Measurements from ENCODE around the gene STARD3NL.
"Not testable (repeated sequence)": the region's sequence is repeated elsewhere in the genome, so short reads cannot be mapped to it uniquely, and the experiment has no call there.

Gene STARD3NL

GRCh38 chr7:38232502-38233366, 54.7 kb downstream of the STARD3NL start:
- CTCF ChIA-PET = interaction anchor here (0.6 to 1.5 kb wide), 3 partner anchors 10 to 382 kb away, joined by 3 to 4 read pairs (median 3); no protein-coding TSS in a partner anchor

GRCh38 chr7:38234759-38235158, 56.7 kb downstream of the STARD3NL start:
- H3K4me3 ChIP-seq (ENCODE audit: low read depth, low read length); POLR2A ChIA-PET; H3K27ac ChIP-seq (ENCODE audit: extremely low read depth, low read depth, low read length); H3K4me1 ChIP-seq (ENCODE audit: control insufficient read depth, insufficient read depth, low read length); H3K9me3 ChIP-seq (ENCODE audit: control insufficient read depth, insufficient read depth, low read depth, low read length); H3K36me3 ChIP-seq (ENCODE audit: control insufficient read depth in 2 of 2, insufficient read depth in 1 of 2, low read length in 2 of 2): not testable (repeated sequence)
- CTCF ChIA-PET = interaction anchor here (1.6 to 1.9 kb wide), 2 partner anchors 19 to 101 kb away, joined by 9 to 10 read pairs; no protein-coding TSS in a partner anchor

More at GRCh38 chr7:38232502-38233366, 54.7 kb downstream of the STARD3NL start:
- TF ChIP-seq GLI2 (tag by site-specific recombination; IDR thresholded peaks at IDR 0.05; ENCODE audit: borderline replicate concordance, low read depth) = no peak
- TF ChIP-seq GFI1B (tag by site-specific recombination; IDR thresholded peaks at IDR 0.05) = no peak
- no peak for TF ChIP-seq SP2 (tag by site-specific recombination; IDR thresholded peaks at IDR 0.05)
- TF ChIP-seq ZNF155 (tag by site-specific recombination; IDR thresholded peaks at IDR 0.05) = no peak
- TF ChIP-seq BCL11A (tag by site-specific recombination; IDR thresholded peaks at IDR 0.05; ENCODE audit: low read depth) = no peak
- TF ChIP-seq ZNF350 (tag by site-specific recombination; IDR thresholded peaks at IDR 0.05) = no peak
- no peak for TF ChIP-seq ZBTB1 (tag by site-specific recombination; IDR thresholded peaks at IDR 0.05)
- TF ChIP-seq ZNF48 (tag by site-specific recombination; IDR thresholded peaks at IDR 0.05) = no peak
- TF ChIP-seq ZNF560 (tag by site-specific recombination; IDR thresholded peaks at IDR 0.05; ENCODE audit: borderline replicate concordance) = no peak
- no peak for TF ChIP-seq ZNF704 (tag by site-specific recombination; IDR thresholded peaks at IDR 0.05)
- no peak for TF ChIP-seq ZNF670 (tag by site-specific recombination; IDR thresholded peaks at IDR 0.05; ENCODE audit: low read depth)
- TF ChIP-seq ZNF518A (tag by site-specific recombination; conservative IDR thresholded peaks at IDR 0.05; ENCODE audit: low read depth) = no peak
- no peak for TF ChIP-seq ZEB2 (tag by site-specific recombination; IDR thresholded peaks at IDR 0.05)
- no peak for TF ChIP-seq ZNF221 (tag by site-specific recombination; IDR thresholded peaks at IDR 0.05; ENCODE audit: borderline replicate concordance)
- no peak for TF ChIP-seq GLIS1 (tag by site-specific recombination; IDR thresholded peaks at IDR 0.05)
- TF ChIP-seq ZNF596 (tag by site-specific recombination; IDR thresholded peaks at IDR 0.05) = no peak
- Histone ChIP-seq H3K27ac (ENCODE audit: extremely low read depth, low read depth, low read length) (no peak overlapping the region), H3K4me3 (ENCODE audit: low read depth, low read length) (no peak overlapping the region), H3K9me3 (ENCODE audit: control insufficient read depth, insufficient read depth, low read depth, low read length) (no peaks in the 10 kb centered on the region), H3K36me3 (ENCODE audit: control insufficient read depth in 2 of 2, insufficient read depth in 1 of 2, low read length in 2 of 2) (peaks cover 0 to 18% of the 10 kb centered on the region in 2 experiments; a peak in 2 of 3 replicates), H3K4me1 (ENCODE audit: control insufficient read depth, insufficient read depth, low read length) (no peaks in the 10 kb centered on the region)
- POLR2A ChIA-PET = no interaction called here

Measured in HEK293 (cell line).